Ovary (tissue), 3 donors: ENCODE results near the gene QRSL1.

Experiments
- CTCF ChIP-seq, 3 donors: fragments of 450-650 bp in 2 of 3; fragments of 200-600 bp in 1 of 3; IDR thresholded peaks; one replicate each; pipeline versions ENCODE4 v1.5.1 to v1.8.0; 2016 to 2022; ENCODE audit warnings: antibody characterized with exemption in 3 of 3, mild to moderate bottlenecking in 1 of 3
- EP300 ChIP-seq: sonication (generic); formaldehyde crosslinking; IDR thresholded peaks from one replicate; pipeline ENCODE4 v1.6.1; 2017; ENCODE audit warnings: antibody characterized with exemption
- POLR2A ChIP-seq: fragments of 450-650 bp; IDR thresholded peaks from one replicate; pipeline ENCODE4 v1.6.1; 2017; ENCODE audit warnings: antibody characterized with exemption, mild to moderate bottlenecking, moderate library complexity
- donor health status: DM: no; HTN: no; CAD: no.

- TF ChIP-seq POLR2A: no peak
- no peak for TF ChIP-seq EP300
- TF ChIP-seq CTCF (IDR thresholded peaks at IDR 0.05): no peak
Observed at GRCh38 chr6:106637717-106638341, 8.5 kb downstream of the QRSL1 start.
